Cardiac muscle cell (in vitro differentiated cells and primary cell): ENCODE measurements around the gene ISOC2. TPM values are rescaled to one million over a fixed set of nuclear protein-coding genes. Genes with fewer than 3 reads are reported as not detected.

ENCODE experiments used
- DNase-seq, 2 donors: peaks; one replicate each; pipeline versions ENCODE4 v3.0.0 to v3.0.0-alpha.2; 2010 to 2017; ENCODE audit warnings: low read depth in 1 of 2, low spot score in 1 of 2
- H3K27ac ChIP-seq: fragments of 200-600 bp; sonication (generic); 2 replicates; pipeline ENCODE4 v1.5.1; 2016
- H3K27me3 ChIP-seq: fragments of 200-600 bp; sonication (generic); 2 replicates; pipeline ENCODE4 v1.6.0; 2016; ENCODE audit warnings: control low read depth
- H3K36me3 ChIP-seq: fragments of 200-600 bp; sonication (generic); 2 replicates; pipeline ENCODE4 v1.5.1; 2016; ENCODE audit warnings: control low read depth
- H3K4me1 ChIP-seq: fragments of 200-600 bp; sonication (generic); 2 replicates; pipeline ENCODE4 v1.8.1; 2017; ENCODE audit warnings: low read depth, mild to moderate bottlenecking, mixed run types
- H3K4me3 ChIP-seq: fragments of 200-600 bp; sonication (generic); 2 replicates; pipeline ENCODE4 v1.5.1; 2016; ENCODE audit warnings: mild to moderate bottlenecking
- H3K9me3 ChIP-seq: fragments of 200-600 bp; sonication (generic); 2 replicates; pipeline ENCODE4 v1.5.1; 2017; ENCODE audit warnings: low read depth, mild to moderate bottlenecking, control low read depth
- CTCF ChIP-seq: IDR thresholded peaks from 2 replicates; pipeline ENCODE4 v1.5.1; 2012; ENCODE audit warnings: low read depth, mild to moderate bottlenecking, low read length
- polyA plus RNA-seq: library from polyadenylated mRNA; unstranded; fragments of >200 nt; fragmentation: Nextera tagmentation; extraction: Ambion mirVana; gene quantifications from 2 replicates; pipeline ENCODE4 v1.2.1, GENCODE V29; 2016
- total RNA-seq: library from RNA; depleted of rRNA; stranded (reverse); fragments of >200 nt; gene quantifications from 2 replicates; pipeline ENCODE4 v1.2.3, GENCODE V29; 2016

The ISOC2 gene
- total and polyA plus RNA-seq, 2 experiments from 2014 or later: 89.7 to 99.4 TPM

- H3K27me3 ChIP-seq: no peaks in the 10 kb centered on the region
- DNase-seq: no peak
- no peaks in the 10 kb centered on the region for H3K9me3 ChIP-seq
- H3K4me1 ChIP-seq: peaks cover 18% of the 10 kb centered on the region
- no peaks in the 10 kb centered on the region for H3K36me3 ChIP-seq
- H3K4me3 ChIP-seq: no peak overlapping the region
- no peak for TF ChIP-seq CTCF
- H3K27ac ChIP-seq: no peak overlapping the region
Measured at GRCh38 chr19:55491546-55492360, 30.3 kb upstream of the ISOC2 start.

- Histone ChIP-seq H3K36me3 (no peaks in the 10 kb centered on the region), H3K4me1 (peaks cover 23% of the 10 kb centered on the region), H3K27ac (no peak overlapping the region), H3K4me3 (no peak overlapping the region), H3K9me3 (no peaks in the 10 kb centered on the region), H3K27me3 (no peaks in the 10 kb centered on the region)
- no peak for TF ChIP-seq CTCF
- DNase-seq: peak in 1 of 2 donors; percentile 42
Measured at GRCh38 chr19:55490478-55491432, 29.3 kb upstream of the ISOC2 start.

DNA sequence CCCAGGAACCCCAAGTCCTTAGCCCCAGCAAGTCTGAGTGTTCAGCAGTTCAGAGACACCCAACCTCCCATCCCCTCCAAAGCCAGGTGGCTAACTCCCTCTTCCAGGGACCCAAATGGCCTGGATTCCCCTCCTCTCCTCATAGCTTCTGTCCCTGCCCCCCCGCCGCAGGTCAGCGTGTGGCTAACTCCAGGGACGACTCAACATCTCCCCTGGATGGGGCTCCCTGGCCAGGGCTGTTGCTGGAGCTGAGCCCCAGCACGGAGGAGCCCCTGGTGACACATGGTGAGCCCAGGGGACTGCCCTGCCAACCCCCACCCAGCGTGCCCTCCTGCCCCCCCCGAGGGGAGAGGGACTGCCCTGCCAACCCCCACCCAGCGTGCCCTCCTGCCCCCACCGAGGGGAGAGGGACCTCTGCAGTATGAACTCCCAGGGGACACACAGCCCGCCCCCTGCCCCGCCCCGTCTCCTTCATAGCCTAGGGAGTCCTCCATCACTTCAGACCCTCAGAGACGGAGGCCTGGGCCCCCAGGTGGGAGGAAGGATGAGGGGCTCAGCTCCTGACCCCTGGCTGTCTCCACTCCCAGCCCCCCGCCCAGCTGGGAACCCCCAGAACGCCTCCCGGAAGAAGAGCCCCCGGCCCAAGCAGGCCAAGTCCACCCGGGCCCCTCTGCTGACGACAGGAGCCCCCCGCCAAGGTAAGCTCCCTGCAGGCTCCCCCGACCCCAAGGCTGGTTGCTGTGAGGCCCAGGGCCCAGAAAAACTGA lies 28.5 kb upstream of the ISOC2 start:
- Histone ChIP-seq H3K27ac (no peak overlapping the region), H3K9me3 (no peaks in the 10 kb centered on the region), H3K4me1 (peaks cover 23% of the 10 kb centered on the region), H3K4me3 (no peak overlapping the region), H3K36me3 (no peaks in the 10 kb centered on the region), H3K27me3 (no peaks in the 10 kb centered on the region)
- DNase-seq: no peak
- no peak for TF ChIP-seq CTCF

GRCh38 chr19:55488986-55489710 lies 27.7 kb upstream of the ISOC2 start:
- Histone ChIP-seq H3K4me3 (no peak overlapping the region), H3K36me3 (no peaks in the 10 kb centered on the region), H3K27me3 (no peaks in the 10 kb centered on the region), H3K9me3 (no peaks in the 10 kb centered on the region), H3K4me1 (peaks cover 23% of the 10 kb centered on the region), H3K27ac (no peak overlapping the region)
- peak in 1 of 2 donors; percentile 38 for DNase-seq
- TF ChIP-seq CTCF: no peak
